Muscle of arm (tissue), 12 donors: Measurements from ENCODE around the gene PRKAG2. TPM values are rescaled to one million over a fixed set of nuclear protein-coding genes. Genes with fewer than 3 reads are reported as not detected.

Source experiments
- DNase-seq: peaks from one replicate; pipeline ENCODE4 v3.0.0-alpha.2; 2013
- polyA plus RNA-seq, 12 donors: library from polyadenylated mRNA; unstranded; fragments of 120-200 nt; gene quantifications; one replicate each; pipeline ENCODE4 v1.2.1, GENCODE V29; 2013; ENCODE audit not compliant: insufficient read length in 12 of 12

Gene PRKAG2
- polyA plus RNA-seq, 12 donors: 9.8 to 21.3 (median 14.0) TPM; not detected in 1

DNA sequence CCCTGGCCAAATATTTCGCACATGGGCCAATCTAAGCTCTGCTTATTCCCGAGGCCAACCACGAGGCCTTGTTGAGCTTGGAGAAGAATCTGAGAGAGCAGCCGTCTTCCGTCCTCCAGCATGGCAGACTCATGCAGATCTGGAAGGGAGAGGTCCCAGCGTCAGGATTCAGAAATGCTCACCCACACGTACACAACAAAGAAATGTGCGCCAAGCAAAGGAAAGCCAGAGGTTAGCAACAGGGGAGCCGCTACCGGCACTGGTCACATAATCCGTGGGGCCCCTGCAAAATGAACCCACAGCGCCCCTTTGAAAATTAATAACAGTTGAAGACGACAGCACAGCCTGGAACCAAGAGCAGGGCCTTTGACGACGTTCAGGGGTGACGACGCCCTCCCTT lies 25.4 kb upstream of the PRKAG2 start:
- DNase-seq: no peak

DNA sequence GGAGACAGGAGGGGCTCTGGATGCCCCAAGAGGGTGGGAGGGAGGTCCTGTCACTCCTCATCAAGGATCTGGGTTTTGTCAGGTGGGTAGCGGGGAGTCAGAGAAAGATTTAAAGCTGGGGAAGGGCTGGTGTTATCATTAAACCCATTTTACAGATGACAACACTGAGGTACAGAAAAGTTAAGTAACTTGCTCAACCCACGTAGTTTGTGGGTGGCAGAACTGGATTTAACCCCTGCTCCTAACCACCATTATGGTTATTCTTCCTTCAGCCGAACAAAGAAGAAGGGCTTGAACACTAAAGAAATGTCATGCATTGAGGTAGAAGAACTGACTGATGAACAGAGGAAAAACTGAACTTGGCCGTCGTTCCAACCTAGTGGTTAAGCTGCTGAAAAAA lies 24.9 kb upstream of the PRKAG2 start:
- DNase-seq: no peak

DNA sequence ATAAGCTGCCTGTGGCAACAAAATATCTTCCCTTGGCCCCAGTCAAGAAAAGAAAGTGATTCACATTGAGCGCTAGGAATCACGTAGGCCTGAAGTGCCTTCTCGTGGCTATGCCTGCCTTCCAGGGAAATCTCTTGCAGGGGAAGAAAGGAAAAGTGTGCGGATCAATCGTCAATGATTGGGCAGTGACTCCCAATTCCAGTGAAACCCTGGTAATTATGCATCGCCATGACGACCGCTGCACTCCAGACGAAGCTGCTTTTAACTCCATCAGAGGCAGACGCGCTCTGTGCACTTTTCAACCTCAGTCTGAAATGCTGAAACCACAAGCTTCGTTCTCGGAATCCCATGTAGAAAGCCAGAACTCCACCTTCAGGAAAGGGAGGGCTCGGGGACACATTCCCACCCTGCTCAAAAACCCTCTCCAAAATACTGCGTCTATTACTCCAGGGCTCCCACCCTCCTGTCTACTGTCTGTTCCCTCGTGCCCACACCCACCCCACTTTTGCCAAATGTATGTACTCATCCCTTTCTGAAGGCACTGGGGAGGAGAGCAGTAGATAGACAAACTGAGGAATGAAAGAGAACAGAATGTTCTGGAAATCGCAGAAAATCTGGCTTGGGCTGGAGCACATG lies 24.2 kb upstream of the PRKAG2 start:
- no peak for DNase-seq

DNA sequence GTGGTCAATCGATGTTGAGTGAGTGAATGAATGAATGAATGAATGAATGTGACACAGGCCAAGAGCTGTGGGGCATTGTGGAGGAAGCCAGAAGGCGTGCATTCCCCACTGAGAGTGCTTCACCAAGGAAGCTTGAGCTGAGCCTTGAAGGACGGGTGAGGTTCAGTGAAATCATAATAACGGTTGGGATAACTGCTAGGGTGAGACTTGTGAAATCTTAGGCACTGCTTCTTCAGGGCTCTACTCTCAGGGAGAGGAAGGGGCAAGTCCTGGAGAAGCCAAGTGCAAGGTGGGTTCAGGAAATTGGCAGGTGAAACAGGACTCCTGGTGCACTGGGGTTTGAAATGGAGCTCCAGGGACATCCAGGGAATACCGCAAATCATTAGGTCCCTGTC lies 23.7 kb upstream of the PRKAG2 start:
- no peak for DNase-seq

DNA sequence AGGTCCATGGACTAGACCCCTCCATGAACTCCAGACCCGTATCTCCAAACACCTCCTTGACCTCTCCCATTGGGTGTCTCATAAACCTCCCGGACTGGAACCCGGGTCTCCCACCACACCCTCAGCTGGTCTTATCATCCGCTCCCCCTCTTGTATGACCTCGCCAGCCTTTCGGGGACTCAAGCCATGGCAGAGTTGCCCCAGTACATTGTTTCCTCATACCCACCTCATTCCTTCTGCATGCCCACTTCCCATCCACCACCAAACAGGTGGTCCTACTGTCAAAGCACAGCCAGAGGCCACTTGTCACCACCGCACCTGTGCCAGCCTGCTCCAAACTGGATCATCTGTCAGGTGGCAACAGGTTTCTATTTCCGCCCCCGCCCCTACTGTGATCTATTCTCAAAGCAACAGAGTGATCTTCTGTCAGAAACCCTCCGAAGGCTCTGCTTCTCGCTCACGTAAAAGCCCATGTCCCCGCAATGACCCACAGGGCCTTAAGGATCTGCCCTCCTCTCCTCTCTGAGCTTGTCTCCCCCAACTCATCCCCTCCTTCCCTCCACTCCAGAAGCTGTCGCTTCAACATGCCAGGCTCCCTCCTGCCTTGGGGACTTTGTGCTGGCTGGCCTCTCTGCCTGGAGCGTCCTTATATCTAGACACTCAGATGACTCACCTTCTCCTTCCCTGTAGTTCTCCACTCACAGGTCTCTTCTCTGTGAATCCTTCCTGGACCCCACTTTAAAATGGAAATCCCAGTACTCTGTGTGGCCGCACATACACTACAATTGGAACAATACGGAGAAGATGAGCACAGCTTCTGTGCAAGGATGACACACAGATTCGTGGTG lies 22.8 kb upstream of the PRKAG2 start:
- DNase-seq: no peak

DNA sequence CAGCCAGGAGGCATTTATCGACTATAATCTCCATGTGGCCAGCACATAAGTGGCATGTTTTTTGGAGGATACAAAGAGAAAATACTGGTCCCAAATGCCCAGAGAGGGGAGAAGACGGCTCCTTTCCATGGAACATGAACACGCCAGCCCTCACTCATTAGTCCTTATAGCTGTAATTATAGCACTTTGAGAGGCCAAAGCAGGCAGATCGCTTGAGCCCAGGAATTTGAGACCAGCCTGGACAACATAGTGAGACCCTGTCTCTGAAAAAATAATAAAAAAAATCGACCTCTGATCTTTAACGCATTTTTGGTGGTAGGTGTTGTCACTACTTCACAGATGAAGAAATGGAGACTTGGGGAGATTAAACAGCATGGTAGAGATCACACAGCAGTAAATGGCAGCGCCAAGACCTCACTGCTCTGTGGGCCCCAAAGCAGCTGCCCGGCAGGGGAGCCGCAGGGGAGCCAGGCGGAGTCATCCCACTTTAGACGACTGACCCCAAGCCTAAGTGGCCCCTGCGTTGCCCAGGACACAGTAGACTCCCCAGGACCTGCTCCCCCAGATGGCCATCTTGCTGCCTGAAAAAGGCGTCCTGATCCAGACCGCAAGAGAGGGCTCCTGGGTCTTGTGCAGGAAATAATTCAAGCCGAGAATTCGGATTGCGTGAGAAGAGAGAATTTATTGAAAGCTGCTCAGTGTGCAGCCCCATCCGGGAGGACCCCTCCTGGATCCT lies 21.2 kb upstream of the PRKAG2 start:
- DNase-seq: no peak

DNA sequence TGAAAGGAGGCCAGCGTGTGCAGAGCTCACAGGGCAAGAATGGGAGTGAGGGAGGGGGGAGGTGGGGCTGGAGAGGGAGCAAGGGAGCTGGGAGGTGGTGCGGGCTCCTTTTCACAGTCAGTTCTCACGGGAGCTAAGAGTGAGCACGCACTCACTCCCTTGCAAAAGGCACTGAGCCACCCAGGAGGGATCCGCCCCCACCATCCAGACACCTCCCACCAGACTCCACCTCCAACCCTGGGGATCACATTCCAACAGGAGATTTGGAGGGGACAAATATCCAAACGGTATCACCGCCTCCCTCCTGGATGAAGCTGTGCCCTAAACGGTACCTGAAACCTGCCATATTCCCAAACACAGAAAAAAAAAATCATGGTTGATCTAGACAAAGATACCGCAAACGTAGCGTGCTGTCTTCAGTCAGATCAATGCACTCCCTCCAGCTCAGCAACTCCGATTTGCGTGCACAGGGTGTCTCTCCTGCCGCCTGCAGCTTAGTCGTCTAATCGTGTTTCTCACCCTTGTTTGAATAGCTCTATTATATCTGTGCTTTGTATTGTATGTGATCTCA lies 20.3 kb upstream of the PRKAG2 start:
- no peak for DNase-seq

DNA sequence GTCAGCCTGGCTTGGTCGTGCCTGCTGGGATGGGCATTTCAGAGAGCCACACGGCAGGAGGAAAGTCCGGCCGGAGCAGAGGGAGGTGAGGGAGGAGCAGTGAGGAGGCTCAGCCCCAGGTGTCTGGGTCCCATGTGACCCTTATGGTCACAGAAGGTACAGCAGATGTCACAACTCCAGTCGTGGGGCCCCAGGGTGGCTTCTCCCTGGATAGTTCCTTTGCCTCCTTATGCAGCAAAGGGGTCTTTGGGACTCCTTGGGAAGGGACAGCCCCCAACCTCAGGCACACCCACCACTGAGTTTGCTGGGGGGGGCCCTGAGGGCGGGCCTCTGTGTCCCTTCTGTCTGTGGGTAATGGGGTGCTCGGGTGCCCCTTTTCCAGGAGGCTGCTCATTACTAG lies 19.6 kb upstream of the PRKAG2 start:
- no peak for DNase-seq

DNA sequence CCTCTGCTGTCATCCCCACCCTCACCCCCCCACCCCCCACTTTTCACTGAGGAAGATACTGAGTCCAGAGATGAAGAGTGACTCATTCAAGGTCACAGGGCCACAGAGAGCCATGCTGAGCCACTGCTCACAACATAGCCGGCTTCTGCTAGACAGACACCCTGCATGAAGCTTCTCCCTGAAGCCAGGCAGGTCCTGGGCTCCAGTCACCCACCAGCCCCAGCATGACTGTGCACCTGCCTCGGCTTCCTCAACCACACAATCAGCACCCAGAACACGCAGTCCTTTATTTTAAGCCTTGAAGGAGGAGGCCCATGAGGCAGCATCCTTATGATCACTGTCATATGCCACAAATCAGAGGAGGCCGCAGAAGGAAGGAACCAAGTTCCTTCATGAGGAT lies 19.2 kb upstream of the PRKAG2 start:
- no peak for DNase-seq

DNA sequence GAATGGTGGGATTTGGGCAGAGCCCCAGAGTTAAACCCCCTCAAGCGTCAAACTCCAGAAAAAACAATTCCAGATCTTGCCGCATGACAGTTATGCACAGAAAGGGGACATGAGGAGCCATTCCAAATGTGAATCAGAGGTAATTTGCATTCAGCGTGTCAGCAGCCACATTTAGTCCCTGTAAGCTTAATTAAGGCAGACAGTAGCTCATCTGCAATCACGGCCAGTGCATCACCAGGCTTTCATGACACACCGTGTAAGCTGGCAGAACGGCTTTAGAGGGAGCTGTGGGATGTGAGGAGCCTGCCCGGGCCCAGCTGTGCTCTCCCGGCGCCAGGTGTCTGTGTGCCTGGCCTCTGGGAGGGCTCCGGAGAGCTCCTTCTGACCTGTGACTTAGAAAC lies 18.7 kb upstream of the PRKAG2 start:
- DNase-seq: no peak

DNA sequence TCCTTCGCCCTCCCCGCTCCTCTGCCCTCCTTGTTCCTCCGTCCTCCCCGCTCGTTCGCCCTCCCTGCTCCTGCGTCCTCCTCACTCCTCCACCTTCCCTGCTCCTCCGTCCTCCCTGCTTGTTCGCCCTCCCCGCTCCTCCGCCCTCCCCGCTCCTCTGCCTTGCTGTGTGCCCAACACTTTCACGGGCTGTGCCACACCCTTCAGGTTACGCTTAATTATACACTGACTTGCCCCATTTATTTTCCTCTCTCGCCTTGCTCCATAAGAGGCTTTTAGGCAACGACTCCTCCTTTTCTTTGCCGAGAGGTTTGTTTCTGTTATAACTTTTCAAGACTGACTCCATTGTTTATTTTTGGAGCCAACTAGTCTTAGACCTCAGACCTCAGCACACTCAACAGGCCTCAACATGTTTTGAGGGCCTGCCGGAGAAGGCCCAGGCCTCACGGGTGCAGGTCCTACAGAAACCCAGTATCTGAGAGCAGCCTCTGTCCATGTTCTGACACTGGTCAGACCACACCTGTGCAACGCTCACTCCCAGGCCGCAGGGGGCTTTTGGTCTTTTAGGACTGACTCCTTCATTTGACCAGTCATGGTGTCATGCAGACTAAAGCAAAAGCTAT lies 18.2 kb upstream of the PRKAG2 start:
- no peak for DNase-seq

DNA sequence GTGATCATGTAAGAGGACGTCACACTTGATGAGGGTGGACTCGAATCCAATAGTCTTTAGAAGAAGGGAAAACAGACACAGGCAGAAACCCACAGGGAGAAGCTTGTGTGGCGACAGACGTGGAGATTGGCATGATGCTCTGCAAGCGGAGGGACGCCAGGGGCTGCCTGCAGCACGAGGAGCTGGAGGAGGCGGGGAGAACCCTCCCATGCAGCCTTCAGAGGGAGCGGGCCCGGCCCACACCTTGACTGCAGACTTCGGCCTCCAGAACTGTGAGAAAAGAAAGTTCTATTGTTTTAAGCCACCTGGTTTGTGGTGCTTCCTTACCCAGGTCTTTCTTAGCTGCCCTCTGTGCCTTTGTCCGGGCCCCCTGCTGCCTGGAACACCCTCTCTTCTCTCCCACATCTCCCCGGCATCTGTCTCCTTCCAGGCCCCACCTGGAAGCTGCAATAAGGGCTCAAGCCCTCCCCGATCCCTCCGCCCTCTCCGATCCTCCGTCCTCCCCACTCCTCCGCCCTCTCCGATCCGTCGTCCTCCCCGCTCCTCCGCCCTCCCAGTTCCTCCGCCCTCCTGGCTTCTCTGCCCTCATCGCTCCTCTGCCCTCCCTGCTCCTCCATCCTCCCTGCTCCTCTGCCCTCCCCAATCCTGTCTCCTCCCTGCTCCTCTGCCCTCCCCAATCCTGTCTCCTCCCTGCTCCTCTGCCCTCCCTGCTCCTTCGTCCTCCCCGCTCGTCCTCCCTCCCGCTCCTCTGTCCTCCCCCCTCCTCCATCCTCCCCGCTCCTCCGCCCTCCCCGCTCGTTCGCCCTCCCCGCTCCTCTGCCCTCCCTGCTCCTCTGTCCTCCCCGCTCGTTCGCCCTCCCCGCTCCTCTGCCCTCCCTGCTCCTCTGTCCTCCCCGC lies 17.4 kb upstream of the PRKAG2 start:
- no peak for DNase-seq

DNA sequence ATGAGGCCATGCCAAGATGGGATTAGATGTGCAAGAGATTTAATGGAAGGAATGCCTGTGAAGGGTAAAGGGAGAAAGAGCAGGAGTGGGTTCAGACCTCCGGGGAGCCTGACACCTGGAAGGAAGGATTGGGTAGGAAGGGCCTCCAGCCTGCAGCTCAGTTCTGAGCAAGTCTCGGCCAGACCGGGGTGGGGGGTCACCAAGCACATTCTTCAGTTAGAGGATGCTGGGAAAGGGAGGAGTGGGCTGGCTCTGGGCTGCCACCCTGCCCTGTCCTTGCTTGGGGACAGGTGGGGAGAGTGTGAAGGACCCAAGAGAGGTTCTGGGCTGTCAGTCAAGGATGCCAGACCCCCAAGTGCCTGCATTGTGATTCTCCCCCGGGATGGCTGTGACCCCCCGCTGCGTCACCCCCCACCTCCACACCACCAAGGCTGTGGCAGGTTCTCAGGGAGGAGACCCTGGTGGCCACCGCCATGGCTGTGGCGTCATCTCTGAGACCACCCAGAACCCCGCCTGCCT lies 16.5 kb upstream of the PRKAG2 start:
- no peak for DNase-seq

DNA sequence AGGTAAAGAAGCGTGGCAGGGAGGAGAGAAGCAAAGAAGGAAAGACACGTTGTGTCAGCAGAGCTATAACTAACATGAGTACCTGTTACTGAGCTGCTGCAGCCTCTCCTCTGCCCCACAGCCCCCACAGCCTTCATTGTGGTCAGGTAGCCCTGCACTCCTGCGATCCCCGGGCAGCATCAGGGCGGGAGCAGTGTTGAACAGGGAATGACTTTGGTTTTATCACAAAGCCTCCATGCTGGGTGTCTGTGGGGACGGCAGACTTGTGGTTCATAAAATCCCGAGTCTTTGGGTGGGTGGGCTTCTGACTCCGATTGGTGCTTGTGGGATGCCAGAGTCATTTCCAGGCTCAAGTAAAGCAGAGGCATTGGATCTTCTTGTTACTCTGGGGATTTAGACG lies 14.8 kb upstream of the PRKAG2 start:
- DNase-seq: no peak

DNA sequence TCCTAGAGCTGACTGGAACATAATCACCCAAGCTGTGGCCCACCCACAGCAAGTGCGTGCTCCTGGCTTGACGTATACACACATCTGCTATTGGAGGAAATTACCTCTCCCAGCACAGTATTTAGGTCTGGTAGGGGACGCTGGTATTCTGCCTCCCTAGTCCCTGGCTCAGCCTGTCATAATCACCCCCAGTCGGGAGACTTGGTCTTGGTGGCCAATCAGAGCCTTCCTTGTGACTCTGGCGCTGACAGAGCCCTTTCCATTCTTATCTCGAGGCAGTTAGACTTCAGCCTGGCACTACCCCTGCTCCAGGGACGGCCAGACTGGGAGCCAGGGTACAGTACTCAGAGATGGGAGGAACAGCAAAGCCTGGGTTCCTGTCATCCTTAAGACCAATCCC lies 14.3 kb upstream of the PRKAG2 start:
- no peak for DNase-seq

DNA sequence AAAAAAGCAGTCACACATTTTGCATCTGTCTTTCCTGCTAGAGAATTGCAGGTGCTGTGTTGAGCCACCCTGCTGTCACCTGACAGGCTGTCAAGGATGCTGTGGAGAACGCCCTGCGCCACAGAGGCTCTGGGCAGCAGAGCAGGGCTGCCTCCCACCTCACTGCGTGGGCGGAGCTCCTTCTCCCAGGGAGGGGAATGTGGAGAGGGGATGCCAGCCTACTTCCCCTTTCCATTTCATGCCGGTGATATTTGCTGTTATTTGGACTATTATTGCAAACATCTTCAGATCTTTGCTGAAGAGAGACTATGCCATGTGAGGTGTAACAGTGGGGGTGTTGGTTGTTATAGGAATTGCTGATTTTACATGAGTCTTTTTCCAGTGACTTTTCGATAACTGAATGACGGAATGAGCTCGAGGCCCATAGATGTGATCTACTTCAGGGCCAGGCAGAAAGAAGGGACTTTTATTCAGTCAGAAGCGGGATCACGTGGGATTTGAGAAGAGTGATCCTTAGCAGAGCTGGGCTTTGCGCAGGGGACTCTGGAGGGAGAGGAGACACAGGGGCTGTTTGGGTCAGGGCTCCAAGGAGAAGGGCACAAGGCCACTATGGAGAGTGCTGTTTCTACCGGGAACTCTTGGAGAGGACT lies 13.6 kb upstream of the PRKAG2 start:
- no peak for DNase-seq

DNA sequence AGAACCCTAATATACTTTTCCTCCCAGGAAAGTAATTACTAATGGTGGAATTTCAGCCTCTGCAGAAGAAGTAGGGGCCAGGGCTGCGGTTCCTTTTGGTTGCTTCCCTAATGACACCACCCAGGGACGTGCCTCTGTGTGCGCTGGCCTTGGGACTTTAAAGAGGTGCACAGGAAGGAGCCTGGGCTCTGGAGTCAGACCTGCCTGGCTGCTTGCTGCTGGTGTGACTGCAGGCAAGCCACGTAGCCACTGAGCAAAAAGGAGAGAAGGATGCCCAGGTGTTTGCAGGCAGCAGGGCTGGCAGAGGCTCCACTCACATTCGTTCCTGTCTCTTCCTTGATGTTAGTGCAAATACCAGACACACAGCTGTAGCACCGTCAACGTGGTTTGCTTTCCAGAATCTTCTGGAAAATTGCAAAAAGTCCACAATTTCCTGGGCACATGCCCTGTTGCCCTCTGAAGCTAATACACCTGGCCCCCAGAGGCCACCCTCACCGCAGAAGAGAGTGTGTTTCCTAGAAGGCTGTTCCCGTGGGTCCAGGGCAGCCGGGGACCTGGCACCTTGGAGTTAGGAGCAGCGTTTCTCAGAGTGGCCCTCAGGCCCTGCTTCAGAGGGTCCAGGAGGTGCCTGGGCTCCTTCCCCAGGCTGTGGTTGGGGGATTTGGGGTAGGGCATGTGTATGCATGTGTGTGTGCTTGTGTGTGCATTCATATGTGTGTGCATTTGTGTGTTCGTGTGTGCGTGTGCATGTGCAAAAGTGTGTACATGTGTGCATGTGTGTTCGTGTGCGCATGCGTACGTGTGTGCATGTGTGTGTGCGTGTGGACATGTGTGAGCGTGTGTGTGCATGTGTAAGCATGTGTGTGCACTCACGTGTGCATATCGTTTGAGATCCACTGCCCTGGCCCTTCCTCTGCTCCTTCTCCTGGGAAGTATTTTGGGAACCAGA lies 12.8 kb upstream of the PRKAG2 start:
- DNase-seq: no peak

DNA sequence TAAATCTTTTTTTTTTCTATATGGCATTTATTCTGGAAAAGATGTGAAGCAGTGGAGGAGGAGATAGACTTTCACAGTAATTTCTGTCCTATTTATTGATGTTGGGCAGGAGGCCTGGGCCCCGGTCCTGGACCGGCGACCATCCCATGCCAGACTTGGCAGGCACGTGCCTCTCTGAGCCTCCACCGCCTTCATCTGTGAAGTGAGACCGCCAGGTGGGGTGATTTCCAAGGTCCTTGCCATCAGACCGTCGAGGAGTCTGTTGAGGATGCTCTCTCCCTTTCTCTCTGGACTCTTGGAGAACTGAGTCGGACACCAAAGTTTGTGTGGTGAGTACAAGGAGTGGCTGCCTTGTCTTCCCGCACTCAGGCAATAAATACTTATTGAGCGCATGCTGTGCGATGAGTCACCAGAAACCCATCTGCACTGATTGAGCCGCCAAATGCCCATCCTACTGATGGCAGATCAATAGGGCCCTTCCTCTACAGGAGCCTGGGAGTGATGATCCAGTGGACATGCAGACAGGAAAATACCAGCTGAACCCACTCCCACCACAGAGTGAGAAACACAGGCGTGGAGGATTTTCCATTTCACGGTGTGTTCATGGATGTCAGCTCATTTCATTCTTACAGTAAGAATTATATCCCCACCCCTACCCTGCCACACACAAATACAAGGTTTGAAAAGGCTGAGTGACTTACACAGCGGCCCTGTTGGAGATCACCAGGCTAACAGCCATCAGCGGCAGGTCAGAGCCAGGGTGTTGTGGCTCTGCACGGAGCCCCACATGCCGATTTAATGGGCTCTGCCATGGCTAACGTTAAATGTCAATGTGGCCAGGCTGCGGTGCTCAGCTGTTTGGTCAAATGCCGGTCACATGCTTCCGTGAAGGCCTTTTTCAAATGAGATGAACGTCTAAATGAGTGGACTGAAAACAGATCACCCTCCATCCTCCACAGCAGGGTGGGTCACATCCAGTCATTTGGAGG lies 11.5 kb upstream of the PRKAG2 start:
- DNase-seq: no peak
